ENCODE measurements around the gene SYNM. TPM values are rescaled to one million over a fixed set of nuclear protein-coding genes. Genes with fewer than 3 reads are reported as not detected.

The SYNM gene
- total RNA-seq, 1 donor from 2014 or later, result 1.4 TPM

DNA sequence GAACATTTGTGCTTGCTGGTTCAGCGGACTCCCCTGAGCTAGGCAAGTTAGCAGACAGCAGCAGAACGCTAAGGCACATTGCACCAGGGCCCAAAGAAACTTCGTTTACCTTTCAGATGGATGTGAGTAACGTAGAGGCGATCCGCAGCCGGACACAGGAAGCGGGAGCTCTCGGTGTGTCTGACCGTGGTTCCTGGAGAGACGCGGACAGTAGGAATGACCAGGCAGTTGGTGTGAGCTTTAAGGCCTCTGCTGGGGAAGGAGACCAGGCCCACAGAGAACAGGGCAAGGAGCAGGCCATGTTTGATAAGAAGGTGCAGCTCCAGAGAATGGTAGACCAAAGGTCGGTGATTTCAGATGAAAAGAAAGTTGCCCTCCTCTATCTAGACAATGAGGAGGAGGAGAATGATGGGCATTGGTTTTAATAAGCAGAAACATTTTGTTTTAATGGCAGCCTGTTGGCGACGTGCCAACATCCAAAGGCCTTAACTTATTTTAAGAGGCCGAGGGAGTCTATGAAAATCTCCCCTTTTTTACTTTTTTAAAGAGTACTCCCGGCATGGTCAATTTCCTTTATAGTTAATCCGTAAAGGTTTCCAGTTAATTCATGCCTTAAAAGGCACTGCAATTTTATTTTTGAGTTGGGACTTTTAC, 27.9 kb downstream of the SYNM start:
- Mint-ChIP-seq H3K9me3 (no peaks in the 10 kb centered on the region), H3K4me1 (peaks cover 18% of the 10 kb centered on the region), H3K36me3 (peaks cover 32% of the 10 kb centered on the region), H3K4me3 (no peak overlapping the region), H3K27me3 (ENCODE audit: low read depth) (no peaks in the 10 kb centered on the region), H3K27ac (peak overlapping the region; percentile 54)
- DNase-seq (ENCODE audit: low spot score in 2 of 2, unreplicated experiment in 2 of 2), result peak in 1 of 2 experiments; percentile 37
- TF ChIP-seq, protein P1, sequence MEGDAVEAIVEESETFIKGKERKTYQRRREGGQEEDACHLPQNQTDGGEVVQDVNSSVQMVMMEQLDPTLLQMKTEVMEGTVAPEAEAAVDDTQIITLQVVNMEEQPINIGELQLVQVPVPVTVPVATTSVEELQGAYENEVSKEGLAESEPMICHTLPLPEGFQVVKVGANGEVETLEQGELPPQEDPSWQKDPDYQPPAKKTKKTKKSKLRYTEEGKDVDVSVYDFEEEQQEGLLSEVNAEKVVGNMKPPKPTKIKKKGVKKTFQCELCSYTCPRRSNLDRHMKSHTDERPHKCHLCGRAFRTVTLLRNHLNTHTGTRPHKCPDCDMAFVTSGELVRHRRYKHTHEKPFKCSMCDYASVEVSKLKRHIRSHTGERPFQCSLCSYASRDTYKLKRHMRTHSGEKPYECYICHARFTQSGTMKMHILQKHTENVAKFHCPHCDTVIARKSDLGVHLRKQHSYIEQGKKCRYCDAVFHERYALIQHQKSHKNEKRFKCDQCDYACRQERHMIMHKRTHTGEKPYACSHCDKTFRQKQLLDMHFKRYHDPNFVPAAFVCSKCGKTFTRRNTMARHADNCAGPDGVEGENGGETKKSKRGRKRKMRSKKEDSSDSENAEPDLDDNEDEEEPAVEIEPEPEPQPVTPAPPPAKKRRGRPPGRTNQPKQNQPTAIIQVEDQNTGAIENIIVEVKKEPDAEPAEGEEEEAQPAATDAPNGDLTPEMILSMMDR (IDR thresholded peaks at IDR 0.05; ENCODE audit: unreplicated experiment), result no peak

DNA sequence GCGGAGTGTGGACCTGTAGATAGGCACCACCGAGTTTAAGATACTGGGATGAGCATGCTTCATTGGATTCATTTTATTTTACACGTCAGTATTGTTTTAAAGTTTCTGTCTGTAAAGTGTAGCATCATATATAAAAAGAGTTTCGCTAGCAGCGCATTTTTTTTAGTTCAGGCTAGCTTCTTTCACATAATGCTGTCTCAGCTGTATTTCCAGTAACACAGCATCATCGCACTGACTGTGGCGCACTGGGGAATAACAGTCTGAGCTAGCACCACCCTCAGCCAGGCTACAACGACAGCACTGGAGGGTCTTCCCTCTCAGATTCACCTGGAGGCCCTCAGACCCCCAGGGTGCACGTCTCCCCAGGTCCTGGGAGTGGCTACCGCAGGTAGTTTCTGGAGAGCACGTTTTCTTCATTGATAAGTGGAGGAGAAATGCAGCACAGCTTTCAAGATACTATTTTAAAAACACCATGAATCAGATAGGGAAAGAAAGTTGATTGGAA, 29.5 kb downstream of the SYNM start:
- H3K9me3 Mint-ChIP-seq, result no peaks in the 10 kb centered on the region
- TF ChIP-seq, protein P1 (IDR thresholded peaks at IDR 0.05; ENCODE audit: unreplicated experiment), result no peak
- H3K27me3 Mint-ChIP-seq (ENCODE audit: low read depth), result no peaks in the 10 kb centered on the region
- peaks cover 29% of the 10 kb centered on the region for H3K36me3 Mint-ChIP-seq
- no peak overlapping the region for H3K4me3 Mint-ChIP-seq
- peaks cover 18% of the 10 kb centered on the region for H3K4me1 Mint-ChIP-seq
- DNase-seq (ENCODE audit: low spot score in 2 of 2, unreplicated experiment in 2 of 2), result no peak
- no peak overlapping the region for H3K27ac Mint-ChIP-seq

DNA sequence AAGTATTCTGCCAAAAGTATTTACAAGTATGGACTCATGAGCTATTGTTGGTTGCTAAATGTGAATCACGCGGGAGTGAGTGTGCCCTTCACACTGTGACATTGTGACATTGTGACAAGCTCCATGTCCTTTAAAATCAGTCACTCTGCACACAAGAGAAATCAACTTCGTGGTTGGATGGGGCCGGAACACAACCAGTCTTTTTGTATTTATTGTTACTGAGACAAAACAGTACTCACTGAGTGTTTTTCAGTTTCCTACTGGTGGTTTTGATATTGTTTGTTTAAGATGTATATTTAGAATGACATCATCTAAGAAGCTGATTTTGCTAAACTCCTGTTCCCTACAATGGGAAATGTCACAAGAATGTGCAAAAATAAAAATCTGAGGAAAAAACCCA, 30.3 kb downstream of the SYNM start:
- Mint-ChIP-seq H3K4me1 (peaks cover 18% of the 10 kb centered on the region), H3K27me3 (ENCODE audit: low read depth) (no peaks in the 10 kb centered on the region), H3K27ac (no peak overlapping the region), H3K9me3 (no peaks in the 10 kb centered on the region), H3K36me3 (peaks cover 23% of the 10 kb centered on the region), H3K4me3 (no peak overlapping the region)
- no peak for DNase-seq (ENCODE audit: low spot score in 2 of 2, unreplicated experiment in 2 of 2)
- TF ChIP-seq, protein P1 (IDR thresholded peaks at IDR 0.05; ENCODE audit: unreplicated experiment), result no peak

DNA sequence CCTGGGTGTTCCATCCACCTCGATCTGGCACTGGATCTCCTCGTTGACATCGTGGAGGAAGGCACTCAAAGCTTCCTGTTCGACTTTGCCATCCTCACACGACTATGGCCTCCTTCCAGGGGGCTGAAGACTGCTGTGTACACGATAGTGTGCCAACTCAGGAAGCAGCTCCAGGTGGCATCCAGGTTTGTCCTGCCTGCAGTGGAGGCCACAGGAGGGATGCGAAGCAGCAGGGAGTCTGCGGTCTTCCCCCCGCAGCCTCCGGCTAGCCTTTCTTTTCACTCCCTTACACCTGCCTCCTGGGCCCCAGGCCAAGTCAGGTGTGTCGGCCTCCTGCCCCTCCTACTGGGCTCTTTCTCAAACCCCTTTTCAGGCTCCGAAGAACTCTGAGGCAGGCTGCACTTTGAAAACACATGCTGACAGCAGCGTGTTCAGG, 32.2 kb downstream of the SYNM start:
- Mint-ChIP-seq H3K36me3 (peaks cover 19% of the 10 kb centered on the region), H3K4me1 (peaks cover 18% of the 10 kb centered on the region), H3K9me3 (no peaks in the 10 kb centered on the region), H3K4me3 (no peak overlapping the region), H3K27ac (no peak overlapping the region), H3K27me3 (ENCODE audit: low read depth) (no peaks in the 10 kb centered on the region)
- TF ChIP-seq, protein P1 (IDR thresholded peaks at IDR 0.05; ENCODE audit: unreplicated experiment), result no peak
- peak in 1 of 2 experiments; percentile 27 for DNase-seq (ENCODE audit: low spot score in 2 of 2, unreplicated experiment in 2 of 2)

DNA sequence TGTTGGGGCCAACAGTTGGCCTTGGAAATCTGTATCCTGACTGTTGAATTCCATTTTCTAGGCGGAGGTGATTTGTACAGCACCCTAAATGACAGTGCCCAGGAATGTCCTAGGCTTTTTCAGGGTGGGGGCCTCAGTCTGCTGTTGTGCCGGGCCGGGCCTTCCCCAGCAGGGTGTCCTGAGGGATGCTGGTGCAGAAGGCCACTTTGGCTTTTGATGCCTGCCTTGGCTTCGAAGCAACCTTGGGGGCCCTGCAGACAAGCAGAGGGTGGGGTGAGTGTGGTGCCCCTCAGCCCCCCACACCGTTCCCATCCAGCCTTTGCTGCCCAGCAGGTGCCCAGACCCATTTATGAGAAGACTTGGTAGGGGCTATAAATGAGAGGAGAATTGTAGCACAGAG, 33.0 kb downstream of the SYNM start:
- Mint-ChIP-seq H3K4me1 (peaks cover 10% of the 10 kb centered on the region), H3K27me3 (ENCODE audit: low read depth) (no peaks in the 10 kb centered on the region), H3K9me3 (no peaks in the 10 kb centered on the region), H3K27ac (no peak overlapping the region), H3K36me3 (peaks cover 19% of the 10 kb centered on the region), H3K4me3 (no peak overlapping the region)
- no peak for DNase-seq (ENCODE audit: low spot score in 2 of 2, unreplicated experiment in 2 of 2)
- TF ChIP-seq, protein P1 (IDR thresholded peaks at IDR 0.05; ENCODE audit: unreplicated experiment), result no peak
